ENCODE data around the gene RER1.

RER1 gene

GRCh38 chr1:2354511-2355372, 36.9 kb upstream of the RER1 start:
- no peak for DNase-seq

GRCh38 chr1:2355373-2356261, 36.0 kb upstream of the RER1 start:
- no peak for DNase-seq

- DNase-seq, result no peak
These were observed 35.2 kb upstream of the RER1 start for GRCh38 chr1:2356401-2356800.

- DNase-seq, result no peak
These were observed 34.5 kb upstream of the RER1 start for GRCh38 chr1:2356911-2357845.

- no peak for DNase-seq
These were observed 33.6 kb upstream of the RER1 start for GRCh38 chr1:2358072-2358471.

- no peak for DNase-seq
These were observed 32.7 kb upstream of the RER1 start for GRCh38 chr1:2358651-2359640.

- no peak for DNase-seq
These were observed 30.9 kb upstream of the RER1 start for GRCh38 chr1:2360588-2361364.

- DNase-seq, result no peak
These were observed 27.7 kb upstream of the RER1 start for GRCh38 chr1:2363847-2364513.

GRCh38 chr1:2368053-2368744, 23.4 kb upstream of the RER1 start:
- no peak for DNase-seq

GRCh38 chr1:2372551-2373490, 18.8 kb upstream of the RER1 start:
- DNase-seq, result no peak

GRCh38 chr1:2373551-2374251, 17.9 kb upstream of the RER1 start:
- DNase-seq, result no peak

GRCh38 chr1:2374252-2375155, 17.1 kb upstream of the RER1 start:
- DNase-seq, result no peak

GRCh38 chr1:2375246-2375922, 16.3 kb upstream of the RER1 start:
- DNase-seq, result no peak

- DNase-seq, result no peak
These were observed 15.7 kb upstream of the RER1 start for GRCh38 chr1:2375923-2376260.

- DNase-seq, result no peak
These were observed 15.3 kb upstream of the RER1 start for GRCh38 chr1:2376261-2376741.
